IMR-90 (cell line): ENCODE results near the gene SAMD11. TPM values are rescaled to one million over a fixed set of nuclear protein-coding genes. Genes with fewer than 3 reads are reported as not detected.

Experiments
- ATAC-seq: fragments of 200-7000 bp; cut with Tn5 transposase; 2 replicates; pipeline ENCODE4 v1.9.1; 2020; ENCODE audit warnings: low read depth, mild to moderate bottlenecking, moderate library complexity
- BruUV-seq: library from RNA; stranded (reverse); fragments of 400-500 nt; replicated peaks from 2 replicates; lab custom pipeline; 2021; lab: Mats Ljungman, UMichigan
- CTCF ChIA-PET: fragments of 300-600 bp; formaldehyde crosslinking; extraction: SDS; loops from one replicate; lab custom pipeline; 2021; ENCODE audit warnings: antibody characterized with exemption; lab: Yijun Ruan, JAX
- POLR2A ChIA-PET: fragments of 300-600 bp; sonication (Branson Sonifier 250); formaldehyde crosslinking; loops from one replicate; lab custom pipeline; 2022; ENCODE audit warnings: antibody characterized with exemption; ENCODE audit not compliant: unreplicated experiment; lab: Charles Lee
- DNase-seq: peaks from one replicate; pipeline ENCODE4 v3.0.0; 2013
- H2AFZ ChIP-seq: replicated peaks from 2 replicates; pipeline ENCODE3; 2013; ENCODE audit warnings: low read length, mild to moderate bottlenecking; ENCODE audit not compliant: poor library complexity
- H2AK5ac ChIP-seq: 2 replicates; pipeline ENCODE4 v1.6.1; 2013; ENCODE audit warnings: low read depth, low read length, inconsistent platforms
- H2AK9ac ChIP-seq: replicated peaks from 2 replicates; pipeline ENCODE3; 2013; ENCODE audit warnings: mild to moderate bottlenecking, low read depth, low read length, moderate library complexity; ENCODE audit not compliant: poor library complexity
- H2BK120ac ChIP-seq: 2 replicates; pipeline ENCODE4 v1.6.1; 2013; ENCODE audit warnings: low read depth, low read length, inconsistent platforms
- H2BK15ac ChIP-seq: 3 replicates; pipeline ENCODE4 v1.6.1; 2013; ENCODE audit warnings: low read depth, low read length, inconsistent platforms
- H2BK20ac ChIP-seq: 2 replicates; pipeline ENCODE4 v1.6.1; 2013; ENCODE audit warnings: low read depth, mild to moderate bottlenecking, inconsistent platforms, low read length, moderate library complexity
- H2BK5ac ChIP-seq: 2 replicates; pipeline ENCODE4 v1.6.1; 2013; ENCODE audit warnings: mild to moderate bottlenecking, low read depth, low read length, inconsistent platforms; ENCODE audit not compliant: poor library complexity, severe bottlenecking
- H3K14ac ChIP-seq: replicated peaks from 2 replicates; pipeline ENCODE4 v1.6.1; 2013; ENCODE audit warnings: low read depth, low read length, inconsistent platforms
- H3K18ac ChIP-seq: 2 replicates; pipeline ENCODE4 v1.6.1; 2013; ENCODE audit warnings: low read depth, low read length, control low read depth
- H3K23ac ChIP-seq: 2 replicates; pipeline ENCODE4 v1.6.1; 2013; ENCODE audit warnings: low read depth, low read length, inconsistent platforms
- H3K27ac ChIP-seq: 2 replicates; pipeline ENCODE4 v1.5.1; 2013; ENCODE audit warnings: mild to moderate bottlenecking, control low read depth, low read length; ENCODE audit not compliant: insufficient read depth
- H3K27me3 ChIP-seq: 2 replicates; pipeline ENCODE4 v1.6.1; 2013; ENCODE audit warnings: low read length; ENCODE audit not compliant: control insufficient read depth, insufficient read depth
- H3K36me3 ChIP-seq: 2 replicates; pipeline ENCODE4 v1.6.1; 2013; ENCODE audit warnings: low read length, mixed read lengths; ENCODE audit not compliant: control insufficient read depth, insufficient read depth
- H3K4ac ChIP-seq: 2 replicates; pipeline ENCODE4 v1.6.1; 2013; ENCODE audit warnings: low read depth, low read length, inconsistent platforms
- H3K4me1 ChIP-seq: 2 replicates; pipeline ENCODE4 v1.6.1; 2013; ENCODE audit warnings: low read length, mixed read lengths; ENCODE audit not compliant: control insufficient read depth, insufficient read depth
- H3K4me2 ChIP-seq: 2 replicates; pipeline ENCODE4 v1.6.1; 2013; ENCODE audit warnings: low read depth, mild to moderate bottlenecking, control low read depth, low read length, moderate library complexity
- H3K4me3 ChIP-seq: 2 replicates; pipeline ENCODE4 v1.5.1; 2013; ENCODE audit warnings: low read depth, mild to moderate bottlenecking, control low read depth, low read length, moderate library complexity; ENCODE audit not compliant: insufficient read depth
- H3K56ac ChIP-seq: 2 replicates; pipeline ENCODE4 v1.6.1; 2013; ENCODE audit warnings: low read length, inconsistent platforms; ENCODE audit not compliant: insufficient read depth; ENCODE audit errors: extremely low read depth
- H3K79me1 ChIP-seq, 2 experiments: 2 replicates each; pipeline ENCODE4 v1.6.1; 2013; ENCODE audit warnings: low read length in 2 of 2, inconsistent platforms in 1 of 2, low read depth in 1 of 2
- H3K9ac ChIP-seq: 2 replicates; pipeline ENCODE4 v1.6.1; 2013; ENCODE audit warnings: low read depth, low read length, control low read depth
- H3K9me1 ChIP-seq: 2 replicates; pipeline ENCODE4 v1.6.1; 2013; ENCODE audit warnings: low read length, inconsistent platforms; ENCODE audit not compliant: insufficient read depth
- H3K9me3 ChIP-seq: 2 replicates; pipeline ENCODE4 v1.6.1; 2013; ENCODE audit warnings: low read length; ENCODE audit not compliant: control insufficient read depth, insufficient read depth
- H4K20me1 ChIP-seq: 2 replicates; pipeline ENCODE4 v1.6.1; 2013; ENCODE audit warnings: low read length, inconsistent platforms; ENCODE audit not compliant: insufficient read depth
- H4K5ac ChIP-seq: 2 replicates; pipeline ENCODE4 v1.6.1; 2013; ENCODE audit warnings: mild to moderate bottlenecking, low read depth, low read length, control low read depth
- H4K8ac ChIP-seq, 2 experiments: 2 replicates each; pipeline ENCODE4 v1.6.1; 2013; ENCODE audit warnings: low read depth in 2 of 2, low read length in 2 of 2, control low read depth in 1 of 2, inconsistent platforms in 1 of 2
- H4K91ac ChIP-seq: 2 replicates; pipeline ENCODE4 v1.6.1; 2013; ENCODE audit warnings: low read depth, low read length, inconsistent platforms; ENCODE audit not compliant: insufficient read depth
- BHLHE40 ChIP-seq: fragments of 150-350 bp; IDR thresholded peaks from 2 replicates; pipeline ENCODE4 v1.6.1; 2016; ENCODE audit warnings: mild to moderate bottlenecking, low read depth, low read length
- CEBPB ChIP-seq: IDR thresholded peaks from 2 replicates; pipeline ENCODE4 v1.6.1; 2012; ENCODE audit warnings: low read depth, low read length, improper control_type of control experiment
- CHD1 ChIP-seq: IDR thresholded peaks from 2 replicates; pipeline ENCODE4 v1.6.1; 2012; ENCODE audit warnings: low read depth, low read length, improper control_type of control experiment
- MAFK ChIP-seq: IDR thresholded peaks from 2 replicates; pipeline ENCODE4 v1.6.1; 2012; ENCODE audit warnings: low read depth, low read length, improper control_type of control experiment
- MAZ ChIP-seq: IDR thresholded peaks from 2 replicates; pipeline ENCODE4 v1.6.1; 2012; ENCODE audit warnings: low read depth, mild to moderate bottlenecking, low read length, improper control_type of control experiment, moderate library complexity, borderline replicate concordance
- NFE2L2 ChIP-seq: fragments of 150-350 bp; IDR thresholded peaks from 2 replicates; pipeline ENCODE4 v1.6.1; 2016; ENCODE audit warnings: low read depth, mild to moderate bottlenecking, low read length
- POLR2A ChIP-seq: IDR thresholded peaks from 2 replicates; pipeline ENCODE4 v1.6.1; 2012; ENCODE audit warnings: mild to moderate bottlenecking, low read depth, low read length
- RCOR1 ChIP-seq: IDR thresholded peaks from 2 replicates; pipeline ENCODE4 v1.6.1; 2012; ENCODE audit warnings: mild to moderate bottlenecking, low read length, improper control_type of control experiment; ENCODE audit not compliant: insufficient replicate concordance
- SMC3 ChIP-seq: fragments of 150-350 bp; IDR thresholded peaks from 2 replicates; pipeline ENCODE4 v1.6.1; 2016; ENCODE audit warnings: low read depth, mild to moderate bottlenecking, antibody characterized with exemption, low read length, moderate library complexity
- WGBS, 2 experiments: methylation state at CpG; one replicate each; pipeline versions ENCODE4 v1.1.5 to v1.1.7; 2013; ENCODE audit warnings: missing lambda C conversion rate in 2 of 2; ENCODE audit not compliant: insufficient read length in 1 of 2; ENCODE audit errors: extremely low coverage in 2 of 2; 5-methylcytosine and 5-hydroxymethylcytosine counted together
- dilution Hi-C: fragments of 300-500 bp; cut with HindIII; formaldehyde crosslinking; loops from one replicate; pipeline ENCODE4 v1.14.3; 2018; ENCODE audit warnings: low sequenced_read_pairs; ENCODE audit not compliant: unreplicated experiment
- in situ Hi-C: fragments of 300-500 bp; cut with MboI; formaldehyde crosslinking; loops from 3 replicates; pipeline ENCODE4 v1.14.3; 2019; ENCODE audit warnings: low sequenced_read_pairs, inconsistent platforms, mixed read lengths
- intact Hi-C: fragments of 100-400 bp; cut with micrococcal nuclease; formaldehyde crosslinking; loops from 2 replicates; pipeline ENCODE4 v1.10.0; 2022
- polyA plus RNA-seq, 3 experiments: library from polyadenylated mRNA; depleted of rRNA; stranded (reverse); fragments of >200 nt; gene quantifications; 2 replicates each; pipeline ENCODE4 v1.2.3, GENCODE V29; 2012; ENCODE audit warnings: low replicate concordance in 1 of 3
- total RNA-seq: library from RNA; depleted of rRNA; stranded (reverse); fragments of >200 nt; gene quantifications from 2 replicates; pipeline ENCODE4 v1.2.3, GENCODE V29; 2012
- TF ChIP-seq, protein P1 (sequence below): fragments of 150-350 bp; IDR thresholded peaks from 2 replicates; pipeline ENCODE4 v1.6.1; 2017; ENCODE audit warnings: mild to moderate bottlenecking, antibody characterized with exemption, low read length, low read depth

SAMD11 gene
- total and polyA plus RNA-seq, 2 of the 4 experiments (the other 2 are of a cell fraction), result 5.9 to 22.9 TPM

DNA sequence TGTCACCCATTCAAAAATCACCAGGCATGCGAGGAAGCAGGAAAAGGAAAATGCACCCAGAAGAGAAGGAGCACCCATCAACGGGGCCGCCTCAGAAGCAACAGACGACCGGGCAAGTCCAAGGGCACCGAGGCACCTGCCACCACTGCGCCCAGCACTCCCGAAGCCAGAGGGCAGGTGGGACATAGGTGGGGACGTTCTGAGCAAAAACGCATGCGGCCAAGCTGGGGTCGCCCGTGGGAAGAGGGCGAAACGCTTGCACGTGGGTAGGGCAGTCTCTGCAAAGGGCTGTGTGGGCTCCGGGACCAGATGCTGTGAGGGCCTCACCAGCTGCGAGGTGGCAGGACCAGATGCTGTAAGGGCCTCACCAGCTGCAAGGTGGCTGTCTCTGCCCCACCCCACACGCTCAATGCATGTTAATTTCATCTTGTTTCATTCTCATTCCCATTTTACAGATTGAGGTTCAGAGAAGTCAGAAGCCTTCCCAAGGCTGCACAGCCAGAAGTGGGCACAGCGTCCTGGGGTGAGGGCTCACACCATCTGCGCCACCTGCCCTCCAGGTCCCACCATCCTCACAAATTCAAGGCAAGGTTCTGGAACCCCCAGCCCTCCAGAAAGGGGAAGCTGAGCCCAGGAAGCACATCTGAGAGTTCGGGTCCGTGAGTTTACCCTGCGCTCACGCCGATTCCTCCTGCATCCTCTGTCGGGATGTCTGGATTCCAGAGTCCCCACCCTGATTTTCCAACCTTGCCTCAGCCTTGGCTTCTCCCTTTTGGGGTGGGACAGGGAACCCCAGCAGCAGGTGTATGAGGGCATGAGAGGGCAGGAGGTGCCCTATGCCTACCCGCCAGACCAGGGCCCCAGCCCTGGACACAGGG, 8.2 kb upstream of the SAMD11 start:
- H3K18ac ChIP-seq, result no peak overlapping the region
- peak overlapping the region; percentile 72 for H2AK9ac ChIP-seq
- 88% methylated on average over 12 of the region's 28 CpGs; no CpG with 5 or more reads in 1 of the 2 experiments for WGBS, 2 experiments
- H3K23ac ChIP-seq, result no peak overlapping the region
- H2BK20ac ChIP-seq, result no peak overlapping the region
- H3K36me3 ChIP-seq, result no peaks in the 10 kb centered on the region
- H3K4me1 ChIP-seq, result peaks cover 19% of the 10 kb centered on the region
- TF ChIP-seq NFE2L2, result no peak
- TF ChIP-seq RCOR1, result no peak
- no peak for TF ChIP-seq BHLHE40
- no peak for TF ChIP-seq MAFK
- no peak for TF ChIP-seq CHD1
- TF ChIP-seq, protein P1, sequence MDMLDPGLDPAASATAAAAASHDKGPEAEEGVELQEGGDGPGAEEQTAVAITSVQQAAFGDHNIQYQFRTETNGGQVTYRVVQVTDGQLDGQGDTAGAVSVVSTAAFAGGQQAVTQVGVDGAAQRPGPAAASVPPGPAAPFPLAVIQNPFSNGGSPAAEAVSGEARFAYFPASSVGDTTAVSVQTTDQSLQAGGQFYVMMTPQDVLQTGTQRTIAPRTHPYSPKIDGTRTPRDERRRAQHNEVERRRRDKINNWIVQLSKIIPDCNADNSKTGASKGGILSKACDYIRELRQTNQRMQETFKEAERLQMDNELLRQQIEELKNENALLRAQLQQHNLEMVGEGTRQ, result no peak
- TF ChIP-seq POLR2A, result no peak
- TF ChIP-seq SMC3, result no peak
- TF ChIP-seq MAZ, result no peak
- no peak for TF ChIP-seq CEBPB
- H3K4me2 ChIP-seq, result no peak overlapping the region
- intact Hi-C loops, result no loop called here
- H3K9ac ChIP-seq, result no peak overlapping the region
- no peak overlapping the region for H2BK15ac ChIP-seq
- no peak overlapping the region for H2BK5ac ChIP-seq
- no peak overlapping the region for H3K56ac ChIP-seq
- 0 out of 4 replicates have a peak, but pooled peaks cover 0 to under 1% of the 10 kb centered on the region in 2 experiments for H3K79me1 ChIP-seq
- BruUV-seq, result no TSS peak
- no peak overlapping the region; the same call in 1 of the 2 replicates for H3K4ac ChIP-seq
- H4K8ac ChIP-seq, result no peak overlapping the region
- H2AFZ ChIP-seq, result peak overlapping the region; percentile 33
- H3K27me3 ChIP-seq, result no peaks in the 10 kb centered on the region; the same call in 1 of the 2 replicates
- no peak overlapping the region for H2BK120ac ChIP-seq
- no peak overlapping the region for H3K14ac ChIP-seq
- H4K91ac ChIP-seq, result no peak overlapping the region
- no peak overlapping the region for H3K4me3 ChIP-seq
- dilution Hi-C loops, result no loop called here
- no peak overlapping the region for H2AK5ac ChIP-seq
- DNase-seq (no peak), ATAC-seq (no peak)
- H4K20me1 ChIP-seq, result no peaks in the 10 kb centered on the region; the same call in 1 of the 2 replicates
- H3K9me3 ChIP-seq, result no peaks in the 10 kb centered on the region
- ChIA-PET CTCF (interaction anchor here (0.9 kb wide), 1 partner anchor 11 kb away, joined by 4 read pairs; no protein-coding TSS in a partner anchor), POLR2A (no interaction called here)
- in situ Hi-C loops, result no loop called here
- no peak overlapping the region for H4K5ac ChIP-seq
- H3K9me1 ChIP-seq, result no peaks in the 10 kb centered on the region
- no peak overlapping the region for H3K27ac ChIP-seq
